KOPT-K1 (cell line): ENCODE data around the gene ZNF557.
"Not testable (repeated sequence)": the region's sequence is repeated elsewhere in the genome, so short reads cannot be mapped to it uniquely, and the experiment has no call there.

Source experiments
- H3K27ac ChIP-seq: fragments of 200-600 bp; sonication (generic); 2 replicates; pipeline ENCODE4 v1.5.1; 2016; ENCODE audit warnings: antibody characterized with exemption, mild to moderate bottlenecking, low read depth, low read length; ENCODE audit not compliant: poor library complexity, severe bottlenecking
- H3K36me3 ChIP-seq: fragments of 200-600 bp; sonication (generic); 2 replicates; pipeline ENCODE4 v1.5.1; 2017; ENCODE audit warnings: antibody characterized with exemption, mild to moderate bottlenecking, low read length, moderate library complexity; ENCODE audit not compliant: insufficient read depth
- H3K9me3 ChIP-seq: fragments of 200-600 bp; sonication (generic); 2 replicates; pipeline ENCODE4 v1.5.1; 2017; ENCODE audit warnings: antibody characterized with exemption, low read length, mild to moderate bottlenecking; ENCODE audit not compliant: insufficient read depth, poor library complexity, severe bottlenecking

ZNF557 gene

DNA sequence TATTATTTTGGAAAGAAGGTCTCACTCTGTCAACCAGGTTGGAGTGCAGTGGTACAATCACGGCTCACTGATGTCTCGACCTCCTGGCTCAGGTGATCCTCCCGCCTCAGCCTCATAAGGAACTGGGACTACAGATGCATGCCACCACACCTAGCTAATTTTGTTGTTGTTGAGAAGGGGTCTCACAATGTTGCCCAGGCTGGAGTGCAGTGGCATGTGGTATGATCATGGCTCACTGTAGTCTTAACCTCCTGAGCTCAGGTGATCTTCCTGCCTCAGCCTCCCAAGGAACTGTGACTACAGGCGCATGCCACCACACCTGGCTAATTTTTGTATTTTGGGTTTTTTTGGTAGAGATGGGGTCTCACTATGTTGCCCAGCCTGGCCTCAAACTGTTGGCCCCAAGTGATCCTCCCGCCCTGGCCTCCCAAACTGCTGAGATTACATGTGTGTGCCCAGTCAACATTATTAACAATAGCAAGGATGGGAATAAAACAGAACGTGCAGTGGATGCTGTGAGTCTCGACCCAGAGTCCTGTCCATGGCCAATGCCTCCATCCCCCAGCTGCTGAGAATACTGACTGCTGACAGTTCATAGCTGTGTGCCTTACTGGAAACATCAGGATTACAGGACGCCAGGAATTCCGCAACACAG is 5.6 kb upstream of the ZNF557 start:
- no peaks in the 10 kb centered on the region for H3K36me3 ChIP-seq
- H3K27ac ChIP-seq: no peak overlapping the region
- H3K9me3 ChIP-seq: no peaks in the 10 kb centered on the region

DNA sequence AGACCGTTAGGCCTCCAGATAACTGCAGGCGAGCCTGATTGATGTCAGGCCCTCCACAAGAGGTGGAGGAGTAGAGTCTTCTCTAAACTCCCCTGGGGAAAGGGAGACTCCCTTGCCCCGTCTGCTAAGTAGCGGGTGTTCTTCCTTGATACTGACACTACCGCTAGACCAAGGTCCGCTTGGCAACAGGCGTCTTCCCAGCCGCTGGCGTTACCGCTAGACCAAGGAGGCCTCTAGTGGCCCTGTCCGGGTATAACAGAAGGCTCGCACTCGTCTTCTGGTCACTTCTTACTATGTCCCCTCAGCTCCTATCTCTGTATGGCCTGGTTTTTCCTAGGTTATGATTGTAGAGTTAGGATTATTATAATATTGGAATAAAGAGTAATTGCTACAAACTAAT is 2.4 kb upstream of the ZNF557 start:
- H3K9me3 ChIP-seq, H3K27ac ChIP-seq: not testable (repeated sequence)
- peaks cover 13% of the 10 kb centered on the region for H3K36me3 ChIP-seq

DNA sequence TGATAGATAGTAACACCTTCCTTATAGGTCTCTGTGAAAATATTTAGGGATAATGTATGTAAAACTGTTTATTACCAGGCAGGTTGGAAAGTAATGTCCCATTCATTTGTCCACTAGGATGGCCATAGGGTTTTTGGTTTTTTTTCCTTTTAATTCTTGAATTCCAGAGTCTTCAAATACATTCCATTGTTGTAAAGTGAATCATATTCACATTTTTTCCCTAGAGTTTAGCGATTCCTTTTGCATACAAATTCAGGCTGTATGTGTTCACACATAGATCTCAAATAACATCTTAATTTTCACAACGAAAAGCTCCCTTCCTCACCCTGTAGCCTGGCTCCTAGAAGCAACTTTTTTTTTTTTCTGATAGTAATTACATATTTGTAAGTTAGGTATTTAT is 1.8 kb upstream of the ZNF557 start:
- no peak overlapping the region for H3K27ac ChIP-seq
- peaks cover 19% of the 10 kb centered on the region for H3K36me3 ChIP-seq
- no peaks in the 10 kb centered on the region for H3K9me3 ChIP-seq

DNA sequence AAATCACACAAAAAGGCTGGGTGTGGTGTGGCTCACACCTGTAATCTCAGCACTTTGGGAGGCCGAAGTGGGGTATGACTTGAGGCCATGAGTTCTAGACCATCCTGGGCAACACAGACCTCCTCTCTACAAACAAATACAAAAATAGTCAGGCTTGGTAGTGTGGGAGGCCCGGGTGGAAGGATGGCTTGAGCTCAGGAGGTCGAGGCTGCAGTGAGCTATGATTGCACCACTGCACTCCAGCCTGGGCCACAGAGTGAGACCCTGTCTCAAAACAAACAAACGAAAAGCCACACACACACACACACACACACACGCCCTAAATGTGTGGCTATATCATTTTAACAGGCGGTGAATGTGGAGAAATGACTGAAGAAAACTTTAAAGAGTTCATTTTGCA is 904 bp upstream of the ZNF557 start:
- Histone ChIP-seq H3K9me3 (no peaks in the 10 kb centered on the region), H3K27ac (peak overlapping the region; percentile 12), H3K36me3 (peaks cover 28% of the 10 kb centered on the region)

DNA sequence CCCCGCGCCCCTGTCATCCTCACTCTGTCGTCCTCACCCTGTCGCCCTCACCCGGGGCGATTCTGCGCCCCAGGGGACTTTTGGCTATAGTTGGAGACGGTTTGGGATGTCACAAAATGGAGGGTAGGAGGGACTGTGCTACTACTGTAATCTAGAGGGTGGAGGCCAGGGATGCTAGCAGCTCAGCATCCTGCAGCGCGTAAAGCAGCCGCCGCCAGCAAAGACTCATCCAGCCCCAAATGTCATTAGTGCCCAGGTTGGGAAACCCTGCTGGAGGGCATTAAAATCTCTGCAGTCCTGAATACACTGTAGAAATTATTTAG is 362 bp downstream of the ZNF557 start:
- H3K36me3 ChIP-seq: peaks cover 41% of the 10 kb centered on the region
- H3K27ac ChIP-seq: peak overlapping the region; percentile 91
- peaks cover 1% of the 10 kb centered on the region for H3K9me3 ChIP-seq

DNA sequence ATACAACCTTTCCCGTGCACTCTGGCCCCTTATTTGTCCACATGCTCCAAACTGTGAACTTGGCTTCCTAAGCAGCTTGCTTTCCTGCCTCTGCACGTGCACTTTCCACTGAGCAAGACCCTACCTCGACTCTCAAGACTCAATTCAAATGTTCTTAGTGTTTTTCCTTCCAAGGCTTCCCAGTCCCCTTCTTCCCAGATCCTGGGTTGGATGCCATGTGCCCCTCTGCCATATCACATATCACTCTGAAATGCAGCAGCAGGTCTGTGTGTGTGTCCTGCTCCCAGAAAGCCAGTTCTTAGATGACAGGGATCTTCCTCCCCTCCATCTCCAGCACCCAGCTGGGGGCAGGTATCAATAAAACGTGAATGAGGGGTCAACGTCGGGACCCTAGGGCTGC is 3.0 kb downstream of the ZNF557 start:
- H3K9me3 ChIP-seq: peaks cover 28% of the 10 kb centered on the region
- H3K27ac ChIP-seq: no peak overlapping the region
- H3K36me3 ChIP-seq: peaks cover 67% of the 10 kb centered on the region

DNA sequence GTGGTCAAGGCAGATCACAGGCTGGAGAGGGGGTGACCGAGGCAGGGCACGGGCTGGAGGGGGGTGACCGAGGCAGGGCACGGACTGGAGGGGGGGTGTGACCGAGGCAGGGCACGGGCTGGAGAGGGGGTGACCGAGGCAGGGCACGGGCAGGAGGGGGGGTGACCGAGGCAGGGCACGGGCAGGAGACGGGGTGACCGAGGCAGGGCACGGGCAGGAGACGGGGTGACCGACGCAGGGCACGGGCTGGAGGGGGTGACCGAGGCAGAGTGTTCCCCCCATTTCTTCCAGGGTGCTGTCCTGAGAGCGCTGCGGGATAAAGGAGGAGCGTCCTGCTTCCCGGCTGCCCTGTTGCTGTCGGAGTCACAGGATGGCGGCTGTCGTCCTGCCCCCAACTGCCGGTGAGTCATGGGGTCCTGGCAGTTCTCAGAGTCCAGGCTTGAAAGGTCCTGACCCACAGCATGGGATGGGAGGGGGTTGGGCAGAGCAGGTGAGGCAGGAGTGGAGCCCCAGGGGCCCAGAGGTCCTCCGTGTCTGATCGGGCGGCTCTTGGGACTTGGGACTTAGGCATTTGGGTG is 5.3 kb downstream of the ZNF557 start:
- Histone ChIP-seq H3K27ac (no peak overlapping the region), H3K36me3 (peaks cover 90% of the 10 kb centered on the region), H3K9me3 (peaks cover 51% of the 10 kb centered on the region)

DNA sequence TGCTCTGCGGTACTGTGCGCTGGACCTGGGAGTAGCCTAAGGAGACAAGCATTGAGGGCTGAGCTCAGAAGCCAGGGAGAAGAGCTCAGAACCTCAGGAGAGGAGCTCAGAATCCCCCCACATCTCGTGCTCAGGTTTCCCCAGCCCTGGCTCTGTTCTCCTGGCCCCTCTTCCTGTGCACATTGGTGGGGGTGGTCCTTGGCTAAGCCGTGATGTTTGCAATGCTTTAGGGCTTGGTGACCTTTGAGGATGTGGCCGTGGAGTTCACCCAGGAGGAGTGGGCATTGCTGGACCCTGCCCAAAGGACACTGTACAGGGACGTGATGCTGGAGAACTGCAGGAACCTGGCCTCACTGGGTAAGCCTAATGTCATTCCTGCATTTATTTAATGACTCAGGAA is 6.6 kb downstream of the ZNF557 start:
- Histone ChIP-seq H3K27ac (no peak overlapping the region), H3K9me3 (peaks cover 64% of the 10 kb centered on the region), H3K36me3 (peaks cover 97% of the 10 kb centered on the region)

DNA sequence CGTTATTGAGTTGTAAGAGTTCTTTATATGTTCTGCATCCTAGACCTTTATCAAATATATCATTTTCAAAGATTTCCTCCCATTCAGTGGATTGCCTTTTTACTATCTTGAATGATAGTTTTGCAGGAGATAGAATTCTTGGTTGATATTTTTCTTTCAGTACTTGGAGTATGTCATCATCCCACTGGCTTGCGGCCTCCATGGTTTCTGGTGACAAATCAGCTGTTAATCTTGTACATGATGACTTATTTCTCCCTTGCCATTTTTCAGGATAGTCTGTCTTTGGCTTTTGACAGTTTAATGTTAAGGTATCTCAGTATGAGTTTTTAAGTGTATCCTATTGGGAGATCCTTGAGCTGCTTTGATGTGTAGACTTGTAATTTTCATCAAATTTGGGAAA is 8.5 kb downstream of the ZNF557 start:
- peaks cover 100% of the 10 kb centered on the region for H3K36me3 ChIP-seq
- H3K27ac ChIP-seq: no peak overlapping the region
- peaks cover 83% of the 10 kb centered on the region for H3K9me3 ChIP-seq

DNA sequence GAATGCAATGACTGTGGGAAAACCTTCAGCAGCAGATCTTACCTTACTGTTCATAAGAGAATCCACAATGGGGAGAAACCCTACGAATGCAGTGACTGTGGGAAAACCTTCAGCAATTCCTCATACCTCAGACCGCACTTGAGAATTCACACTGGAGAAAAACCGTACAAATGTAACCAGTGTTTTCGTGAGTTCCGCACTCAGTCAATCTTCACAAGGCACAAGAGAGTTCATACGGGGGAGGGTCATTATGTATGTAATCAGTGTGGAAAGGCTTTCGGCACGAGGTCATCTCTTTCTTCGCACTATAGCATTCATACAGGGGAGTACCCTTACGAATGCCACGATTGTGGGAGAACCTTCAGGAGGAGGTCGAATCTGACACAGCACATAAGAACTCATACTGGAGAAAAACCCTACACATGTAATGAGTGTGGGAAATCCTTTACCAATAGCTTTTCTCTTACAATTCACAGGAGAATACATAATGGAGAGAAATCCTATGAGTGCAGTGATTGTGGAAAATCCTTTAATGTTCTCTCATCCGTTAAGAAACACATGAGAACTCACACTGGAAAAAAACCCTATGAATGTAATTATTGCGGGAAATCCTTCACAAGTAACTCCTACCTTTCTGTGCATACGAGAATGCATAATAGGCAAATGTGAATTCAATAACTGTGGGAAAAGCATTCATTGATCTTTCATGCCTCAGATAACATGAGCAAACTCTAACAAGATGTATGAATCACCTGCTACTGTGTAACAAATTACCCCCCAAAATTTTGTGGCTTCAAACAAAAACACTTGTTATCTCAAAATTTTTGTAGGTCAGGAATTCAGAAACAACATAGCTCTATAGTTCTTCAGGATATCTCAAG is 13.8 kb downstream of the ZNF557 start:
- peaks cover 100% of the 10 kb centered on the region for H3K9me3 ChIP-seq
- peaks cover 76% of the 10 kb centered on the region for H3K36me3 ChIP-seq
- H3K27ac ChIP-seq: no peak overlapping the region

DNA sequence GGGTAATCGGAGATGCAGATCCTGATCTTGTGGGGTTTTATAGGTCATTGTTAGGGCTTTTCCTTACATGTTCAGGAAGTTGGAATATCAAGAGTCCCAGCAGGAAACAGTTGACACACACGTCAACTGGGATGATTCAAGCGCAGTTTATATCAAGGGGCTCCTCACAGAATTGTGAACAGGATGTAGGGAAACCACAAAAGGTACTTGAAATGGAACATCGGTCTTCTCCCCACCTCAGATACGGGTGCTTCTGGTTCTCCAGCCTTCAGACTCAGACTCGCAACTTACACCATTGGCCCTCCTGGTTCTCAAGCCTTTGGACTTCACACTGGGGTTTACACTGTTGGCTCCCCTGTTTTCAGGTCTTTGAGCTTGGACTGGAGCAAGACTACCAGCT is 19.5 kb downstream of the ZNF557 start:
- Histone ChIP-seq H3K36me3 (peaks cover 24% of the 10 kb centered on the region), H3K27ac (no peak overlapping the region), H3K9me3 (peaks cover 72% of the 10 kb centered on the region)

DNA sequence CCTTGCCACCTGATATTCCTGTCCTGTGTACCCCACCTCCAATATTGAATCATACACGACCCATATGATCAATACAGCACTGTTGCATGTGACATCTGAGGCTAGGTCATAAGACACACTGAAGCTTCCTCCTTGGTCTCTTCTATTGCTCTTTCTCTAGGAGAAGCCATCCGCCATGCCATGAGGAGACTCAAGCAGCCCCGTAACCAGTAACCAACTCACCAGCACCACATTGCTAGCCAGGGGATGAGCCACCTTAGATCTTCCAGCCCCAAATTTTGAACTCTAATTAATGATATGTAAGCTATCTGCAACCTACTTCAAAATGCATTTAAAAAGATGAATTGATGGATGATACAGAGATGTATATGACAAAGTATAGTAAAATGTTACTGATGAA is 28.6 kb downstream of the ZNF557 start:
- Histone ChIP-seq H3K36me3 (no peaks in the 10 kb centered on the region), H3K9me3 (peaks cover 29% of the 10 kb centered on the region), H3K27ac (no peak overlapping the region)

DNA sequence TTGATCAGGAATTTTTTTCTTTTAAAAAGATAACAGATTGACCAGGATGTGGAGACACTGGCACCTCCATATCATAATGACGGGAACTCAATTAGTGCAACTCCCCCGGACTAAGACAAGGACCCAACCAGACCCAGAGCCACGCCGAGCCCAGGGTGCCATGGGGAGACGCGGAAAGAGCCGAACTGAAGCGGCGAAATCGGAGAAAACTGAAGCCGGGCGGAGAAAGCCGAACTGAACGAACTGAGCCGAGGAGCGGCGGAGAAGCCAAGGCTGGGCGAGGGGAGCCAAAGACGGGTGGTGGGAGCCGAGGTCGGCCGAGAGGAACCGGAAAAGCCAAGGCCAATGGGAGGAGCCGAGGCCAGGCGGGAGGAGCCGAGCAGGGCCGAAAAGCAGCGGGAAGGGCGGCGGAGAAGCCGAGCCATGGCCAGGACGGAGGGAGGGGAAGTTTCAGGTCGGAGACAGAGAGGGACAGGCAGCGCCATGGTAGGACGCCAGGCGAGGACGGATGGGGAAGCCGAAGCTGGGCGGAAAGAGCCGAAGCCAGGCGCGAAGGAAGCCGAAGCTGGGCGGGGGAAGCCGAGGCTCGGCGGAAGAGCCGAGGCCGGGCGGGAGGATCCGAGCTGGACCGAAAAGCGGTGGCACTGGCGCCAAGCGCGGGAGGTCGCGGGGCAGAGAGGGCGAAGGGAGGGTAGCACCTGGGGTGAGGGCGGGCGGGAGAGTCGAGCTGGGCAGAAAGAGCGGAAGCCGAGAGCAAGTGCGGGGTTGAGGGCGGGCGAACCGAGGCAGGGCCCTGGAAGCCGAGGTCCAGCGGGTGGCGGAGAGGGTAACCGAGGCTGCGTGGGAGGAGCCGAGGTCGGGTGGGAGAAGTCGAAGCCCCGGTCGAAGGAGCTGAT is 29.4 kb downstream of the ZNF557 start:
- peak overlapping the region; percentile 84 for H3K27ac ChIP-seq
- no peaks in the 10 kb centered on the region for H3K36me3 ChIP-seq
- peaks cover 22% of the 10 kb centered on the region for H3K9me3 ChIP-seq

DNA sequence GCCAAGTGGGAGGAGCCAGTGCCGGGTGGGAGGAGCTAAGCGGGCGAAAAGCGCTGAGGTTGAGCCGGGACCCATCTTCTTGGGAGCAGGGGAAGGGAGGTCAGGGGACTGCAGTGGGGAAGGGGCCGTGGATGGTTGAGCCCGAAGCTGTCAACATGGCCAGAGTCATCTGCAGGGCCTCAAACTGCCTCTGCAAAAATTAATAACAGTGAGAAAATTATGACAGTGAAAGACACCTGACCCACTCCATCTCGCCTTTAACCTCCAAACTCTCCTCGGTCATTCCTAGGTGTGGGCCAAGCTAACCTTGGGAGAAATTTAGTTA is 30.1 kb downstream of the ZNF557 start:
- peaks cover 16% of the 10 kb centered on the region for H3K9me3 ChIP-seq
- no peaks in the 10 kb centered on the region for H3K36me3 ChIP-seq
- peak overlapping the region; percentile 84 for H3K27ac ChIP-seq
